WERI-Rb-1 (cell line): ENCODE results near the gene RTTN.

Experiments
- DNase-seq: peaks from one replicate; pipeline ENCODE4 v3.0.0-alpha.2; 2020
- H3K27ac ChIP-seq: fragments of 250-450 bp; sonication (Bioruptor Pico); 2 replicates; pipeline ENCODE4 v1.5.1; 2020; ENCODE audit warnings: mild to moderate bottlenecking, moderate library complexity
- H3K27me3 ChIP-seq: fragments of 250-450 bp; sonication (Bioruptor Pico); 2 replicates; pipeline ENCODE4 v1.5.1; 2021; ENCODE audit warnings: mild to moderate bottlenecking, low read depth, moderate library complexity; ENCODE audit not compliant: insufficient read depth, severe bottlenecking
- H3K36me3 ChIP-seq: fragments of 250-450 bp; sonication (Bioruptor Pico); 2 replicates; pipeline ENCODE4 v1.5.1; 2020; ENCODE audit warnings: mild to moderate bottlenecking, moderate library complexity
- H3K4me3 ChIP-seq: 2 replicates; pipeline ENCODE4 v1.5.1; 2011; ENCODE audit warnings: low read depth, mild to moderate bottlenecking, control low read depth, low read length
- H3K9me3 ChIP-seq: fragments of 250-450 bp; sonication (Bioruptor Pico); 2 replicates; pipeline ENCODE4 v1.5.1; 2021; ENCODE audit warnings: mild to moderate bottlenecking, moderate library complexity; ENCODE audit not compliant: severe bottlenecking
- TF ChIP-seq, protein P1 (sequence below): IDR thresholded peaks from 2 replicates; pipeline ENCODE4 v1.5.1; 2011; ENCODE audit warnings: low read depth, mild to moderate bottlenecking, control low read depth, inconsistent platforms, low read length

Gene RTTN

DNA sequence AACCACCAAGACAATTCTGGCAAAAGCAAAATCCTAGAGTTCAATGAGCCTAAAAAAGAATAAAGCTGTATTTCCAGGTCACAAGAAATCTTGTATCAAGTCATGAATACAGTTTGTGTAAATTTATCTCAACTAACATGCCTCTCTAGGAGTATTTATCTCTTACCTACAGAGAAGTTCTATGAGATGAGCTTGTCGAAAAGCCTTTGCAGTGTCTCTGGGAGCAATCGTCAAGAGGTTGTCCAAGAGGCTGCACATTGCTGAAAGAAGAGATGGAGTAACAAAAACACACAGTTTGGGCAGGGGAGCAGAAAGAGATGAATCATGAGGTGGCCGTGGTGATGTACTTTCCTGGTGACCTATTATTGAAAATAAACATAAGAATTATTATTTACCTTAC is 145.8 kb downstream of the RTTN start:
- H3K36me3 ChIP-seq, result no peaks in the 10 kb centered on the region; the same call in 1 of the 2 replicates

DNA sequence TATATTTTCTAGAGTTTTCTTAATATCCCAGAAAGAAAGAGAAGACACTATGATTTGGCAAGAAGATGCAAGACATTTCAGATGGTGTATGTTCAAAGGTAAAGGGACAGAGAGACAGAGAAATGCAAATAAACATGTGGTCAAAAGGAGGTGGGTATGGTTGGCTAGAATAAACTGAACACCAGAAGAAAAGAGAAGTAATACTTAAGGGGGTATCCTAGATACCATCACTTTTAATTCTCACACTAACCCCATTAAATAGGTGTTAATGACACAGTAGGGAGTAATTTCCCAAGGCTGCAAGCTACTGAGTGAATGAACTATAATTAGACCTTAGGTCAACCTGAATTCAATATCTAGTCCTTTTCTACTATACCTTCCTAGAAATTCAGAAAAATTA is 146.6 kb downstream of the RTTN start:
- no peak overlapping the region for H3K27ac ChIP-seq
- TF ChIP-seq, protein P1, sequence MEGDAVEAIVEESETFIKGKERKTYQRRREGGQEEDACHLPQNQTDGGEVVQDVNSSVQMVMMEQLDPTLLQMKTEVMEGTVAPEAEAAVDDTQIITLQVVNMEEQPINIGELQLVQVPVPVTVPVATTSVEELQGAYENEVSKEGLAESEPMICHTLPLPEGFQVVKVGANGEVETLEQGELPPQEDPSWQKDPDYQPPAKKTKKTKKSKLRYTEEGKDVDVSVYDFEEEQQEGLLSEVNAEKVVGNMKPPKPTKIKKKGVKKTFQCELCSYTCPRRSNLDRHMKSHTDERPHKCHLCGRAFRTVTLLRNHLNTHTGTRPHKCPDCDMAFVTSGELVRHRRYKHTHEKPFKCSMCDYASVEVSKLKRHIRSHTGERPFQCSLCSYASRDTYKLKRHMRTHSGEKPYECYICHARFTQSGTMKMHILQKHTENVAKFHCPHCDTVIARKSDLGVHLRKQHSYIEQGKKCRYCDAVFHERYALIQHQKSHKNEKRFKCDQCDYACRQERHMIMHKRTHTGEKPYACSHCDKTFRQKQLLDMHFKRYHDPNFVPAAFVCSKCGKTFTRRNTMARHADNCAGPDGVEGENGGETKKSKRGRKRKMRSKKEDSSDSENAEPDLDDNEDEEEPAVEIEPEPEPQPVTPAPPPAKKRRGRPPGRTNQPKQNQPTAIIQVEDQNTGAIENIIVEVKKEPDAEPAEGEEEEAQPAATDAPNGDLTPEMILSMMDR, result no peak
- no peak for DNase-seq
- H3K27me3 ChIP-seq, result no peaks in the 10 kb centered on the region
- H3K9me3 ChIP-seq, result no peaks in the 10 kb centered on the region
- no peak overlapping the region for H3K4me3 ChIP-seq
- H3K36me3 ChIP-seq, result no peaks in the 10 kb centered on the region; the same call in 1 of the 2 replicates

More for the DNA sequence above, 145.8 kb downstream of the RTTN start:
- H3K27ac ChIP-seq, result no peak overlapping the region
- H3K4me3 ChIP-seq, result no peak overlapping the region
- no peaks in the 10 kb centered on the region for H3K27me3 ChIP-seq
- no peaks in the 10 kb centered on the region for H3K9me3 ChIP-seq
- TF ChIP-seq, protein P1, result no peak
- DNase-seq, result no peak

DNA sequence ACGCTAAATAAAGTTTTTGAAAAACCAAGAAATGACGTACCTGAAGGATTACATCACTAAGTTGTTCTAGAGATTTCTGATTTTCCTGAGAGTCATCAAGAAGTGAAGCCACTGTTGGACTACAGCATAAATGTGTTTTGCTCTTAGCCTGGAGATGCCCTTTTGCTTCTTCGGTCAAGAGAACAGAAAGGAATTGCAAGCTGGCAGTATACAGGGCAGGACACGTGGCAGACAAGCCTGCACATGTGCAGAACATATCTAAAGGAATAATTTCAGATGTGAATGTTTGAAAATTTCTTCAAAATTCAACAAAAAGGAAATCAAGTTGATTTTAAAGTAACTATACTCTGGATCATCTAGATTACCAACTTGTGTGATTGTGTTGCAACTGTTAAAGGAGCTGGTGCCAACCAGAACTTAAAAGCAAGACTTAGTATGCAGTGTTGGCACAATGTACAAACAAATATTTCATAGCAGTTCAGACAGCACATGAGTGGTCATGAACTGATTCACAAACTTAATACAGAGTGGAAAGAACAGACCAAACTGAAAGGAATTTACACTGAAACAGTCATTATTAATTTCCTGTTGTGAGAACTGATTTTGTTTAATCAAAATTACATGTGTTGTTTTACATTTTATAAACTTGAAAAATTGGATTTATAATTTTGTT is 157.4 kb downstream of the RTTN start:
- Histone ChIP-seq H3K27ac (no peak overlapping the region), H3K27me3 (no peaks in the 10 kb centered on the region), H3K36me3 (no peaks in the 10 kb centered on the region), H3K4me3 (no peak overlapping the region), H3K9me3 (no peaks in the 10 kb centered on the region)
- TF ChIP-seq, protein P1, result no peak
- no peak for DNase-seq

DNA sequence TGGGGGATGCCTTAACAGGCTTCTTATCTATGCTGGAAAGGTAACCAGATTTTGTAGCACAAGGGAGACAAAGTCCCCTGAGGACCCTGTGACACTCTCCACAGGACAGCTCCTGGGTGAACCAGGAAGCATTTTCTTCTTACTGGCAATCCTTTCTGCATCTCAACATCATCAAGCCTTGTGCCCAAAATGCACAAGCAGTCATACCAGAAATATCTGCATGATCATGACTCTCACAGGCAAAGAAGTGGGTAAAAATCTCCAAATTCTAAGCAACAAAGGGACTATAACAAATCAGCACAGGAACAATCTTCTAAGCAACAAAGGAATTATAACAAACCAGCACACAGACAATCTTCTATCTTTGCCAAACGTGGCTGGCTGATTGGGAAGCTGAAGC is 158.7 kb downstream of the RTTN start:
- Histone ChIP-seq H3K9me3 (no peaks in the 10 kb centered on the region), H3K27ac (no peak overlapping the region), H3K4me3 (no peak overlapping the region), H3K36me3 (no peaks in the 10 kb centered on the region), H3K27me3 (no peaks in the 10 kb centered on the region)
- DNase-seq, result no peak
- TF ChIP-seq, protein P1, result no peak

DNA sequence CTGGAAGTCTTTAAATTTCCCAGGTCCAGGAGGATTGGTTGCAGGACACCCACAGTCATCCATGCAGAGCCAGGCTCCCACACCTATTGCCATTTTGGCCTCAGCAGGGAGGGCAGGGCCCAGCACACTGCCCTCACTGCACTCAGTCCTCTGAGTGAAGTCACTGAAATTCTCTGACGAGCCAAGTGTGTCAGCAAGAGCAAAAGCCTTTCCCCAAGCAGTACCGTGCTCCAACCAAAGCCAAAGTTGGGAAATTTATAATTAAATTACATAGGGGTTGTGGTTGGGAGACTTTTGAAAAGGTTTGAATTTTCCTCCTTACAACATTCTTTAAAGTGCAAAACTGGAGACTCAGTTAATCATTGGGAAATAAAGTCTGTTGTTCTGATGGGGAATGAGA is 159.3 kb downstream of the RTTN start:
- no peaks in the 10 kb centered on the region for H3K36me3 ChIP-seq
- no peak overlapping the region for H3K27ac ChIP-seq
- no peaks in the 10 kb centered on the region for H3K9me3 ChIP-seq
- no peak overlapping the region for H3K4me3 ChIP-seq
- H3K27me3 ChIP-seq, result no peaks in the 10 kb centered on the region
- TF ChIP-seq, protein P1, result no peak
- DNase-seq, result no peak

DNA sequence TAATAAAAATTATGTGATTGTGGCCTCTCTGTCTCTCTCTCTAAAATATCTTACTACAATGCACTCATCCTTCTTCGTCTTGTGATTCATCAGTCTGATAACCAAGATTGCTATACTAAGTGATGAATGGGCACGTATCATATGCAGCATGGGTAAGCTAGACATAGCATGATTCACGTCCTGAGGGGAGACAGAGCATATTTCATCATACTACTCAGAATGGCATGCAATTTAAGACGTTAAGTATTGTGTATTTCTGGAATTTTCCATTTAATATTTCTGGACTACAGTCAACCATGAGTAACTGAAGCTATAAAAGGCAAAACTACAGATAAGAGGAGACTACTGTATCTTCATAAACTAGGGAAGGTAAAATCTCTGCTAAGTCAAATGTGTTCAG is 160.9 kb downstream of the RTTN start:
- no peak for DNase-seq
- TF ChIP-seq, protein P1, result no peak
- H3K27ac ChIP-seq, result no peak overlapping the region
- H3K9me3 ChIP-seq, result no peaks in the 10 kb centered on the region
- H3K4me3 ChIP-seq, result no peak overlapping the region
- H3K36me3 ChIP-seq, result no peaks in the 10 kb centered on the region
- no peaks in the 10 kb centered on the region for H3K27me3 ChIP-seq
